Activated CD4-positive, CD25-positive, alpha-beta regulatory T cell treated with anti-CD3 and anti-CD28 coated beads, Interleukin-2, amount 50 U/mL, for 72 hours (primary cell): ENCODE measurements around the gene MYBPC3.

Experiments
- DNase-seq: peaks from one replicate; pipeline ENCODE4 v3.0.0; 2021

MYBPC3 gene

GRCh38 chr11:47314992-47315391 lies 37.5 kb downstream of the MYBPC3 start:
- DNase-seq = no peak

- no peak for DNase-seq
Observed at GRCh38 chr11:47308050-47308823, 44.3 kb downstream of the MYBPC3 start.

DNA sequence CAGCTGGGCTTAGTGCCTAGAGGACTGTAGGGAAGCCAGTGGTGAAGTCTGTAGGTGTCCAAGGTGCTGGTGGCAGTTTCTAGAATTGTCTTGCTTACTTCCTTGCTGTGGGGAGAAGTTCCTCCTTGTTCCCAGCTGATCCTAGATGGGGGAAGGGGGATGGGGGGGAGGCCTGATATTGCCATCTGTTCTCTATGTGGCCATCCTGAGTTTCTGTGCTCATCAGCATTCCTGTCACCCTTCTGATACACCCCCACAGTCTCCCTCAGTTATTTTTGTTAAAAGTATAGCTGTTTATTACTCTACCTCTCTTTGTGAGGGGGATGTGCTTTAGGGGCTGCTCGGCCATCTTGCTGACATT lies 46.0 kb downstream of the MYBPC3 start:
- no peak for DNase-seq

DNA sequence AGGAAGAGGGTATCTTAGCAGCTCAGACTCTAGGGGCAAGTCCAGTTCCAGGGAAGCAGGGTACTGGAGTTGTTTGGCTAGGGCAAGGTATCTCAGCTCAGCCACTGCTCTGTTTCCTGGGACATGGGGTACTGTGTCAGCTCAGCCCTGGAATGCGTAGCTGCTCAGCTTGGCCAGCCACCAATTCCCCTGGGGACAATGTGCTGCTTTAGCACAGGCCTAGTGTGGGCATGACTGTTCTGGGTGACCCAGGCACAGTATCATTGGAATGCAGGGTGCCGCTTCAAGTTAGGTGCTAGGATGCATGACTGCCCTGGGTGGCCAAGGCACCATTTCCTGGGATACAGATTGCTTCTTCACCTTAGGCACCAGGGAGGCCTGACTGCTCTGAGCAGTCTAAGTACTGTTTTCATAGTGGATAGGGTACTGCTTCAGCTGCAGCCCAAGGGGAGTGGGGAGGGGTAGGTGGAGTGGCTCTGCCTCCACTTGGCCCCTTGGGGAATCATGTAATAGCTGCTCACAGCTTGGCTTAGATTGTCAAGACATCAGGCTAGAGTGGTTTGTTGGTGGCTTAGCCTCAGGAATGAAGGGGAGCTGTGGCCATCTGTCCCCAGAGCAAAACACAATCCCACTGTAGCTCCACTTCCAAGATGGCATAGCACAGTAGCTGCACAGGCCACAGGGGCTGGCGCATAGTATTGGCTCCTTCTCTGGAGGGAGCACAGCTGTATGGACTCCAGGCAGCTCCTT lies 46.6 kb downstream of the MYBPC3 start:
- no peak for DNase-seq

GRCh38 chr11:47302853-47303252 lies 49.6 kb downstream of the MYBPC3 start:
- DNase-seq = no peak

GRCh38 chr11:47299078-47299477 lies 53.4 kb downstream of the MYBPC3 start:
- no peak for DNase-seq

GRCh38 chr11:47296045-47296444 lies 56.5 kb downstream of the MYBPC3 start:
- no peak for DNase-seq

GRCh38 chr11:47295385-47295784 lies 57.1 kb downstream of the MYBPC3 start:
- DNase-seq = no peak

- DNase-seq = no peak
Observed at GRCh38 chr11:47289856-47290255, 62.6 kb downstream of the MYBPC3 start.

DNA sequence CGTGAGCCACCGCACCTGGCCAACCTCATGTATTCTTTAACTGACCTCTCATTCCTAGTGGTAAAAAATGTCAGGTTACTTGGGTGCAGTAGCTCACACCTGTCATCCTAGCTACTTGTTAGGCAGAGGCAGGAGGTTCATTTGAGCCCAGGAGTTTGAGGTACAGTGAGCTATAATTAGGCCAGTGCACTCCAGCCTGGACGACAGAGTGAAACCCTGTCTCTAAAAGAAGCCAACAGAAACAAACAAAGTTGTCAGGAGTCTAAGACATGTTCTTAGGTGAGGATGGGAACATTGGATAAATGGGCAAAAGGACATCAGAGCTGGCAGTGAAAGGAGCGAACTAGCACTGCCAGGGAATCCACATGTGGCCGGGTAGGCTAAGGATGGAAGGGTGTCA lies 64.4 kb downstream of the MYBPC3 start:
- no peak for DNase-seq

GRCh38 chr11:47285969-47286770 lies 66.3 kb downstream of the MYBPC3 start:
- DNase-seq = no peak

GRCh38 chr11:47284151-47284550 lies 68.4 kb downstream of the MYBPC3 start:
- no peak for DNase-seq

GRCh38 chr11:47282462-47282861 lies 70.0 kb downstream of the MYBPC3 start:
- DNase-seq = no peak
